AG04449 (cell line): Measurements from ENCODE around the gene SRRT.

Experiments used
- CTCF ChIA-PET: fragments of 350-600 bp; formaldehyde crosslinking; extraction: SDS; loops from one replicate; lab custom pipeline; 2021; ENCODE audit warnings: antibody characterized with exemption; lab: Yijun Ruan, JAX
- POLR2A ChIA-PET: fragments of 400-600, 350-600 bp; formaldehyde crosslinking; extraction: SDS; loops from one replicate; lab custom pipeline; 2020; ENCODE audit warnings: antibody characterized with exemption, inconsistent platforms; lab: Yijun Ruan, JAX
- DNase-seq: peaks from one replicate; pipeline ENCODE4 v3.0.0-alpha.2; 2010; ENCODE audit warnings: low read depth, low spot score
- H3K4me3 ChIP-seq: 2 replicates; pipeline ENCODE4 v1.5.1; 2011; ENCODE audit warnings: low read depth, mild to moderate bottlenecking, control low read depth, low read length
- CTCF ChIP-seq: IDR thresholded peaks from one replicate; pipeline ENCODE4 v1.5.1; 2011; ENCODE audit warnings: mild to moderate bottlenecking, moderate library complexity, low read length, control low read depth, inconsistent platforms; ENCODE audit not compliant: insufficient read depth; ENCODE audit errors: missing control alignments

SRRT gene

GRCh38 chr7:100891568-100892247 lies 16.8 kb downstream of the SRRT start:
- no peak for DNase-seq
- H3K4me3 ChIP-seq = no peak overlapping the region
- TF ChIP-seq CTCF = no peak
- ChIA-PET CTCF (interaction anchor here (0.7 to 3.0 kb wide), 3 partner anchors 168 to 186 kb away, joined by 4 to 21 read pairs (median 7); partner anchors contain the start of genes EPO and POP7), POLR2A (interaction anchor here (1.0 kb wide), 1 partner anchor 235 kb away, joined by 3 read pairs; the partner anchor contains the start of gene SERPINE1)

- DNase-seq = no peak
- ChIA-PET CTCF (interaction anchor here (1.5 to 3.7 kb wide), 5 partner anchors 65 to 390 kb away, joined by 3 to 45 read pairs (median 21); no protein-coding TSS in a partner anchor), POLR2A (interaction anchor here (0.6 kb wide), 1 partner anchor 156 kb away, joined by 4 read pairs; no protein-coding TSS in a partner anchor)
- no peak overlapping the region for H3K4me3 ChIP-seq
- no peak for TF ChIP-seq CTCF
Measured at GRCh38 chr7:100892364-100893317, 17.7 kb downstream of the SRRT start.

DNA sequence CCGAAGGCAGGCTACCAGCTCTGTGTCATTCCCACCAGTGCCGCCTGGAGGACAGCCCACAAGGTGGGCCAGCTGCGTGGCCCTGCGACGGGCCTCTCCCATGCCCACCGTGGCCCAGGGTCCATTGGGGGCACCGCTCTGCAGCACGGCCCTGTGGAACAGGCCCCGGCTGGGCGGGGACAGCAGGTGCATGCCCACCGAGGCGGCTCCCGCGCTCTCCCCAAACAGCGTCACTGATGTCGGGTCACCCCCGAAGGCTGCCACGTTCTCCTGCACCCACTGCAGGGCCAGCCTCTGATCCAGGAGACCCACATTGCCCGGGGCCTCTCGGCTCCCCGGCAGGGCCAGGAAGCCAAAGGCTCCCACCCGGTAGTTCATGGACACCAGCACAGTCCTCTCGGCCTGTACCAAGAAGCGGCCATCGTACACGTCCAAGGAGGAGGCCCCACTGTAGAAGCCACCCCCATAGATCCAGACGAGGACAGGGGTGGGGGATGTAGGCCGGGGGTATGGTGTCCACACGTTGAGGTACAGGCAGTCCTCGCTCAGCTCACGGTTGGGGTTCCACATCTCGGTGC lies 18.5 kb downstream of the SRRT start:
- H3K4me3 ChIP-seq = no peak overlapping the region
- TF ChIP-seq CTCF = no peak

DNA sequence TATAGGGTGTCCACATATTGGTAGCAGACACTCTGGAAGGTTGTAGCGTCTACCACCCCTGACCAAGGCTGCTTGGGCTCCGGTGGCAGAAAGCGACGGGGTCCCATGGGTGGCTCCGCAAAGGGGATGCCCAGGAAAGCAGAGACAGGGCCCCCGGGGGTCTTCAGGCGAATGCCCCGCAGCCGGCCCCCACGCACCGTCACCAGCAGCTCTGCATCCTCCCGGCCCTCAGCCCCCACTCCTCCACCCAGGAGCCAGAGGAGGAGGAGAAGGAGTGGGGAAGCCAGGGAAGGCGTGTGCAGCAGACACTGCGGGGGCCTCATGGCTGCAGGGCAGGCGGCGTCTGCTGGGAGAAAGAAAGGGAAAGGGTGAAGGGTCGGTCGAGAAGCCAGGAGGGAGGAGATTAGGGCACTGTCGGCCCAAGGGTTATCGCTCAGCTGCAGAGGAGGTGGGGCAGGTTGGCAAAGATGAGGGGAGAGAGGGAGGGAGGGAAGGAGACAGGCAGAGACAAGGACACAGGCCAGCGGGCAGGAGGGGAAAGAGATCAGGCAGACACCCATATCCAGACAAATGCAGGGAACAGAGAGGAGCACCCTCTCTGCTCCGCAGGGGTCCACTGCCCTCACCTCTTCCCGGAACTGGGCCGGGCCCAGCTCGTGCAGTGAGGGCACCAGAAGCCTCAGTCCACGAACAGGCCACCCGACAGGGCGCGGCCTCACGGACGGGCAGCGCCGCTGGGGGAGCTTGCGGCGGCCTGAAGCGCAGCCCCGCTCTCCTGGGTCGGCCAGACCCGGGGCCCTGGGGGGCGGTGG lies 19.2 kb downstream of the SRRT start:
- no peak overlapping the region for H3K4me3 ChIP-seq
- TF ChIP-seq CTCF = no peak
- CTCF ChIA-PET = interaction anchor here (0.7 to 3.7 kb wide), 22 partner anchors 9 to 400 kb away, joined by 3 to 45 read pairs (median 4); no protein-coding TSS in a partner anchor
- POLR2A ChIA-PET = interaction anchor here (0.8 kb wide), 1 partner anchor 223 kb away, joined by 3 read pairs; no protein-coding TSS in a partner anchor
- DNase-seq = no peak

More for the DNA sequence above, 18.5 kb downstream of the SRRT start:
- ChIA-PET CTCF (interaction anchor here (1.3 to 3.7 kb wide), 7 partner anchors 65 to 389 kb away, joined by 3 to 45 read pairs (median 4); no protein-coding TSS in a partner anchor), POLR2A (interaction anchor here (0.6 kb wide), 1 partner anchor 155 kb away, joined by 4 read pairs; no protein-coding TSS in a partner anchor)
- no peak for DNase-seq
